K562 (cell line): ENCODE data around the gene PHTF1. TPM values are rescaled to one million over a fixed set of nuclear protein-coding genes. Genes with fewer than 3 reads are reported as not detected.

Source experiments
- ATAC-seq: fragments of 200-7000 bp; cut with Tn5 transposase; 3 replicates; pipeline ENCODE4 v1.9.1; 2020; ENCODE audit warnings: moderate library complexity
- BruUV-seq: library from RNA; stranded (reverse); fragments of 400-500 nt; replicated peaks from 2 replicates; lab custom pipeline; 2021; lab: Mats Ljungman, UMichigan
- CTCF ChIA-PET: fragments of 300-600 bp; formaldehyde crosslinking; extraction: SDS; loops from one replicate; lab custom pipeline; 2021; ENCODE audit warnings: low intra/inter-chr PET ratio; lab: Yijun Ruan, JAX
- POLR2A ChIA-PET: fragments of 300-600, 350-650 bp; sonication (Branson Sonifier 250); formaldehyde crosslinking; extraction: SDS; loops from one replicate; lab custom pipeline; 2021; ENCODE audit warnings: antibody characterized with exemption, inconsistent platforms; lab: Yijun Ruan, JAX
- DNase-seq, 4 experiments: peaks; one replicate each; pipeline versions ENCODE4 v3.0.0 to v3.0.0-alpha.2; 2011 to 2018; ENCODE audit warnings: low spot score in 3 of 4, mixed read lengths in 3 of 4; ENCODE audit errors: extremely low read depth in 1 of 4
- FAIRE-seq: peaks from 2 replicates; lab custom pipeline; 2011; peaks lifted over from hg19 to GRCh38; lab: Jason Lieb, UNC
- H2AFZ ChIP-seq: 2 replicates; pipeline ENCODE4 v1.6.0; 2011; ENCODE audit warnings: low read depth, low read length, control low read depth, inconsistent platforms
- H3K27ac ChIP-seq: fragments of 200-600 bp; 3 replicates; pipeline ENCODE4 v1.8.0; 2011; ENCODE audit warnings: low read depth, mild to moderate bottlenecking, control low read depth, inconsistent platforms, low read length, moderate library complexity, mixed read lengths; ENCODE audit errors: extremely low read depth
- H3K27me3 ChIP-seq, 2 experiments: fragments of 300-600 bp in 1 of 2; 2 replicates in 1 of 2; 3 replicates in 1 of 2; pipeline versions ENCODE4 v1.6.0 to v1.8.0; 2011; ENCODE audit warnings: inconsistent platforms in 2 of 2, low read length in 2 of 2, mild to moderate bottlenecking in 1 of 2, mixed read lengths in 1 of 2, moderate library complexity in 1 of 2; ENCODE audit not compliant: control insufficient read depth in 2 of 2, insufficient read depth in 2 of 2
- H3K36me3 ChIP-seq: fragments of 300-600 bp; 3 replicates; pipeline ENCODE4 v1.8.0; 2011; ENCODE audit warnings: mild to moderate bottlenecking, low read length, inconsistent platforms; ENCODE audit not compliant: control insufficient read depth, insufficient read depth
- H3K4me1 ChIP-seq, 2 experiments: fragments of 200-600 bp in 1 of 2; replicated peaks in 1 of 2; 2 replicates in 1 of 2; 3 replicates in 1 of 2; pipeline versions ENCODE4 v1.5.1 to v1.8.0; 2011; ENCODE audit warnings: inconsistent platforms in 2 of 2, low read length in 2 of 2, mild to moderate bottlenecking in 1 of 2, mixed read lengths in 1 of 2, moderate library complexity in 1 of 2; ENCODE audit not compliant: control insufficient read depth in 2 of 2, insufficient read depth in 2 of 2
- H3K4me2 ChIP-seq: 2 replicates; pipeline ENCODE4 v1.6.1; 2011; ENCODE audit warnings: low read length, control low read depth, inconsistent platforms, mixed read lengths; ENCODE audit not compliant: insufficient read depth
- H3K4me3 ChIP-seq: fragments of 200-600 bp; sonication (generic), shearing (Covaris generic); 2 replicates; pipeline ENCODE4 v1.5.1; 2016; ENCODE audit warnings: control low read depth, inconsistent platforms
- H3K79me2 ChIP-seq: fragments of 200-600 bp; 3 replicates; pipeline ENCODE4 v1.8.0; 2011; ENCODE audit warnings: low read length, inconsistent platforms; ENCODE audit not compliant: control insufficient read depth, insufficient read depth
- H3K9ac ChIP-seq, 2 experiments: 2 replicates each; pipeline versions ENCODE4 v1.6.0 to v1.6.1; 2011; ENCODE audit warnings: low read depth in 2 of 2, low read length in 2 of 2, control low read depth in 1 of 2, inconsistent platforms in 1 of 2, mild to moderate bottlenecking in 1 of 2, mixed read lengths in 1 of 2; ENCODE audit not compliant: insufficient read depth in 1 of 2
- H3K9me1 ChIP-seq: one replicate; pipeline ENCODE4 v1.6.0; 2011; ENCODE audit warnings: inconsistent platforms, mild to moderate bottlenecking, low read length, moderate library complexity; ENCODE audit not compliant: control insufficient read depth, insufficient read depth
- H3K9me3 ChIP-seq: replicated peaks from 2 replicates; pipeline ENCODE4 v1.5.1; 2011; ENCODE audit warnings: low read depth, low read length, inconsistent platforms; ENCODE audit not compliant: control insufficient read depth, insufficient read depth
- H4K20me1 ChIP-seq: replicated peaks from 2 replicates; pipeline ENCODE4 v1.6.1; 2011; ENCODE audit warnings: low read length, inconsistent platforms, mixed read lengths; ENCODE audit not compliant: control insufficient read depth, insufficient read depth
- CBFA2T3 ChIP-seq: fragments of 450-650 bp; IDR thresholded peaks from 2 replicates; pipeline ENCODE4 v1.6.1; 2017
- ETS2 ChIP-seq: IDR thresholded peaks from 2 replicates; pipeline ENCODE4 v1.6.1; 2016; ENCODE audit warnings: borderline replicate concordance, missing genetic modification characterization, mild to moderate bottlenecking, moderate library complexity, missing compliant biosample characterization; ENCODE audit not compliant: poor library complexity, severe bottlenecking
- KDM1A ChIP-seq, 2 experiments: fragments of 450-650 bp; IDR thresholded peaks; 2 replicates each; pipeline ENCODE4 v1.6.1; 2016; ENCODE audit warnings: mild to moderate bottlenecking in 2 of 2
- KDM4B ChIP-seq, 2 experiments: fragments of 450-650 bp in 1 of 2; sonication (generic) in 1 of 2; IDR thresholded peaks; 2 replicates each; pipeline ENCODE4 v1.6.1; 2016 to 2017; ENCODE audit warnings: borderline replicate concordance in 2 of 2, antibody characterized with exemption in 1 of 2, low read depth in 1 of 2, mild to moderate bottlenecking in 1 of 2
- MTA1 ChIP-seq: fragments of 450-650 bp; IDR thresholded peaks from 2 replicates; pipeline ENCODE4 v1.6.1; 2017; ENCODE audit warnings: borderline replicate concordance
- MYNN ChIP-seq, 2 experiments: sonication (generic); formaldehyde crosslinking in 1 of 2; IDR thresholded peaks; 2 replicates each; pipeline versions ENCODE4 v1.5.0 to v1.6.1; 2016 to 2020; ENCODE audit warnings: antibody characterized with exemption in 1 of 2, missing genetic modification reagents in 1 of 2
- PRPF4 ChIP-seq: fragments of 200-400 bp; formaldehyde crosslinking; IDR thresholded peaks from one replicate; pipeline ENCODE4 v1.6.1; 2017; ENCODE audit warnings: low read length, low read depth, mild to moderate bottlenecking; ENCODE audit not compliant: insufficient read depth, poor library complexity, severe bottlenecking
- SIRT6 ChIP-seq: IDR thresholded peaks from one replicate; pipeline ENCODE4 v1.6.1; 2012; ENCODE audit warnings: low read depth, mild to moderate bottlenecking, control low read depth, inconsistent platforms, low read length, moderate library complexity
- ZNF384 ChIP-seq: IDR thresholded peaks from 2 replicates; pipeline ENCODE4 v1.6.1; 2012; ENCODE audit warnings: low read depth, low read length, improper control_type of control experiment
- WGBS: fragments of 100-300 bp; shearing (Covaris generic); methylation state at CpG from one replicate; pipeline ENCODE4 v1.1.6; 2016; ENCODE audit warnings: low coverage, mixed read lengths; ENCODE audit not compliant: insufficient coverage; ENCODE audit errors: missing lambda C conversion rate; 5-methylcytosine and 5-hydroxymethylcytosine counted together
- in situ Hi-C: fragments of 300-500 bp; cut with MboI; formaldehyde crosslinking; loops from 4 replicates; pipeline ENCODE4 v1.15.0; 2018; ENCODE audit warnings: inconsistent platforms, mixed read lengths
- intact Hi-C: fragments of 100-400 bp; cut with micrococcal nuclease; formaldehyde crosslinking; loops from 2 replicates; pipeline ENCODE4 v1.14.2; 2022
- polyA plus RNA-seq, 8 experiments: library from polyadenylated mRNA; depleted of rRNA in 4 of 8; stranded (reverse) in 5 of 8; unstranded in 3 of 8; fragments of >200 nt; fragmentation: Nextera tagmentation in 2 of 8; fragmentation: Illumina TruSeq in 1 of 8; extraction: Ambion mirVana in 2 of 8; extraction: Trizol in 1 of 8; gene quantifications; 2 replicates each; pipeline versions ENCODE4 v1.2.1 to v1.2.3, GENCODE V29; 2011 to 2014; ENCODE audit warnings: inconsistent platforms in 1 of 8, missing spikeins in 1 of 8
- total RNA-seq, 7 experiments: library from RNA; depleted of rRNA in 6 of 7; stranded (reverse); fragments of >200 nt in 6 of 7; fragmentation: Illumina TruSeq in 2 of 7; extraction: Trizol in 2 of 7; gene quantifications; 2 replicates each; pipeline versions ENCODE4 v1.2.1 to v1.2.3, GENCODE V29; 2011 to 2021; ENCODE audit warnings: low replicate concordance in 1 of 7
- TF ChIP-seq, protein P1 (sequence below), 2 experiments: IDR thresholded peaks; 2 replicates each; pipeline ENCODE4 v1.6.1; 2011; ENCODE audit warnings: borderline replicate concordance in 1 of 2, control low read depth in 1 of 2, low read depth in 1 of 2, low read length in 1 of 2, mild to moderate bottlenecking in 1 of 2, mixed read lengths in 1 of 2, moderate library complexity in 1 of 2; ENCODE audit not compliant: insufficient read depth in 1 of 2, insufficient read length in 1 of 2, poor library complexity in 1 of 2, severe bottlenecking in 1 of 2; ENCODE audit errors: extremely low read depth in 1 of 2
- TF ChIP-seq, protein P2 (sequence below): fragments of 250-450 bp; sonication (Bioruptor Pico); IDR thresholded peaks from 2 replicates; pipeline ENCODE4 v1.5.0; 2021; ENCODE audit warnings: mild to moderate bottlenecking, moderate library complexity
- TF ChIP-seq, protein P3 (sequence below): fragments of 250-450 bp; sonication (Bioruptor Pico); IDR thresholded peaks from 2 replicates; pipeline ENCODE4 v1.8.0; 2021; ENCODE audit warnings: moderate library complexity, mild to moderate bottlenecking, inconsistent platforms
- TF ChIP-seq, protein P4 (sequence below): fragments of 250-450 bp; sonication (Bioruptor Pico); IDR thresholded peaks from 2 replicates; pipeline ENCODE4 v1.5.0; 2022; ENCODE audit warnings: mild to moderate bottlenecking

Gene PHTF1
- total and polyA plus RNA-seq, 9 of the 15 experiments (the other 6 are each of a cell fraction or from before 2014, with no cell fraction given): 8.4 to 36.2 (median 23.0) TPM

DNA sequence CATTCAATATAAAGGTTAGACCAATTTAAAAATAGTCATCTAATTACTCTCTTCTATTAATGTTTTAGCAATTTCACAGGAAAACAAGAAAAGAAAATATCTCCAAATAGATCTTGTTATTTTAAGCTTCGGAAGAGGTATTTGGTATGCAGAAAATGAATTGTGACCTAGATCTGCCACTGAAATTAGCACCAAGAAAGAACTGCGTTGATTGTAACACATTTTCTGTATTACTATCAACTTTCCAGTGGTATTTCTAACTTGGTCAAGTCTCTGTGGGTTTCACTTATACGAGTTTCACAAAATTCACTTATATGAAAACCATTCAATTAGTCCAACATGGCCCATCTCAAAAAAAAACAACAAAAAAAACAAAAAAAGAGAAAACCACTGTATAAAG lies 41.2 kb upstream of the PHTF1 start:
- intact Hi-C loops (no loop called here), in situ Hi-C loops (no loop called here)
- Histone ChIP-seq H3K9ac (no peak overlapping the region), H3K36me3 (peaks cover 32% of the 10 kb centered on the region), H3K79me2 (peaks cover 93% of the 10 kb centered on the region), H3K9me1 (peaks cover 5% of the 10 kb centered on the region), H4K20me1 (peaks cover 11% of the 10 kb centered on the region), H3K9me3 (no peaks in the 10 kb centered on the region), H3K27me3 (no peaks in the 10 kb centered on the region), H3K4me2 (no peak overlapping the region), H2AFZ (no peak overlapping the region), H3K4me1 (peaks cover 21 to 31% of the 10 kb centered on the region in 2 experiments), H3K4me3 (no peak overlapping the region), H3K27ac (no peak overlapping the region)
- CTCF ChIA-PET: no interaction called here
- FAIRE-seq (no peak), DNase-seq (no peak), ATAC-seq (no peak)
- POLR2A ChIA-PET: interaction anchor here (1.8 kb wide), 1 partner anchor 8 kb away, joined by 4 read pairs; no protein-coding TSS in a partner anchor
- WGBS: 78% methylated on average over 3 of the region's 3 CpGs
- BruUV-seq: no TSS peak
- TF ChIP-seq MTA1 (no peak), MYNN (IDR thresholded peaks at IDR 0.05) (no peak), MYNN (CRISPR knock-in tag; IDR thresholded peaks at IDR 0.05) (no peak), SIRT6 (no peak), ETS2 (tag) (no peak), KDM4B (IDR thresholded peaks at IDR 0.05; ENCODE audit: borderline replicate concordance in 2 of 2, low read depth in 1 of 2) (no peak), PRPF4 (no peak), KDM1A (IDR thresholded peaks at IDR 0.05) (no peak), ZNF384 (no peak), CBFA2T3 (no peak)
- TF ChIP-seq, protein P1, sequence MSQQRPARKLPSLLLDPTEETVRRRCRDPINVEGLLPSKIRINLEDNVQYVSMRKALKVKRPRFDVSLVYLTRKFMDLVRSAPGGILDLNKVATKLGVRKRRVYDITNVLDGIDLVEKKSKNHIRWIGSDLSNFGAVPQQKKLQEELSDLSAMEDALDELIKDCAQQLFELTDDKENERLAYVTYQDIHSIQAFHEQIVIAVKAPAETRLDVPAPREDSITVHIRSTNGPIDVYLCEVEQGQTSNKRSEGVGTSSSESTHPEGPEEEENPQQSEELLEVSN (IDR thresholded peaks at IDR 0.05; ENCODE audit: borderline replicate concordance in 1 of 2, extremely low read depth in 1 of 2, insufficient read depth in 1 of 2, insufficient read length in 1 of 2, low read depth in 1 of 2, low read length in 1 of 2, poor library complexity in 1 of 2, severe bottlenecking in 1 of 2): no peak
- TF ChIP-seq, protein P2, sequence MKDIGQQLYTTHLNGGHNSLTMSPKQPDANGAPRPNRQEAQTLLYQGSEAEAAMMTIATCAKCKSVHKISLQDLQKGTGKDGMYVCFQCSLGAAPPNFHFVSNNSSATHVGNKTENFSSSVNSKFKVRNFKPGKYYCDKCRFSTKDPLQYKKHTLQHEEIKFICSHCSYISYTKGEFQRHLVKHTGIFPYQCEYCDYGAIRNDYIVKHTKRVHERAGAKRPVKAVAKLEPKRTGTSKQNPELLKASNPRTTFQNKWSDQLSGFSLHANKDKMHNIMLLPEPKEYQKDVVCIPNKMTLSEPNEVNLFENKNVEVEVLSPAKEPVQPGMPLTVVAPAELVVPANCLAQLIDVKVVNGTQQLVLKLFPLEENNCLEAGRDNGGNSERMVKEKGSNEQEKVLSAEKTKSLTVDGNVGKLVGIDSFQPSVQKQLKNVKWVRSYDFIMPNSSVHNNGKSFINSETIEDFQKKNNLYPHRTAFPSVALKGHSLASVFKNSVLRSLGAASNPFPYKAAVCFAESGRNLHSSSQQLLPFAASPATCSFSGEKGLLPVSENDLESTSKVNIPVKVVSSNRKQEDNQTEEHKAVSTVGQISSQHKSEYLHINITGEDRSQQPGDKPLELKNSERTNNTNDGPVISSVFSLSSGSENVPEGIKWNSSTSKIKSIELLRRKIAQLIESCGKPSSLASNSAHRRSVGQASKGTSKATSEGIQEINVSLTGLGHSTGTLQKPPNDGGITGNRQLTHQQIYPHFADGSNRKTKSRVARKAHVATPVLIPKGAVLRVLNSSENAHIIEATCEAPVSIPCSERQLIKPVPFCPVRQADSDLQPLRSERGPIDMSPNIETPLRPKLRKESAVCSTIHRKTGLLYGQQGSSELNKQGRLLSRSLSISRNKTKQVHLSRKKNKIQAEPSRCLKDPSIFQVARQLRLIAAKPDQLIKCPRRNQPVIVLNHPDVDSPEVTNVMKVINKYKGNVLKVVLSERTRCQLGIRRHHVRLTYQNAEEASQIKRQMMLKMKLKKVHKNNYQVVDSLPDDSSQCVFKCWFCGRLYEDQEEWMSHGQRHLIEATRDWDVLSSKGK: no peak
- TF ChIP-seq, protein P3, sequence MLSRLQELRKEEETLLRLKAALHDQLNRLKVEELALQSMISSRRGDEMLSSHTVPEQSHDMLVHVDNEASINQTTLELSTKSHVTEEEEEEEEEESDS: no peak
- TF ChIP-seq, protein P4, sequence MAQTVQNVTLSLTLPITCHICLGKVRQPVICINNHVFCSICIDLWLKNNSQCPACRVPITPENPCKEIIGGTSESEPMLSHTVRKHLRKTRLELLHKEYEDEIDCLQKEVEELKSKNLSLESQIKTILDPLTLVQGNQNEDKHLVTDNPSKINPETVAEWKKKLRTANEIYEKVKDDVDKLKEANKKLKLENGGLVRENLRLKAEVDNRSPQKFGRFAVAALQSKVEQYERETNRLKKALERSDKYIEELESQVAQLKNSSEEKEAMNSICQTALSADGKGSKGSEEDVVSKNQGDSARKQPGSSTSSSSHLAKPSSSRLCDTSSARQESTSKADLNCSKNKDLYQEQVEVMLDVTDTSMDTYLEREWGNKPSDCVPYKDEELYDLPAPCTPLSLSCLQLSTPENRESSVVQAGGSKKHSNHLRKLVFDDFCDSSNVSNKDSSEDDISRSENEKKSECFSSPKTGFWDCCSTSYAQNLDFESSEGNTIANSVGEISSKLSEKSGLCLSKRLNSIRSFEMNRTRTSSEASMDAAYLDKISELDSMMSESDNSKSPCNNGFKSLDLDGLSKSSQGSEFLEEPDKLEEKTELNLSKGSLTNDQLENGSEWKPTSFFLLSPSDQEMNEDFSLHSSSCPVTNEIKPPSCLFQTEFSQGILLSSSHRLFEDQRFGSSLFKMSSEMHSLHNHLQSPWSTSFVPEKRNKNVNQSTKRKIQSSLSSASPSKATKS (CRISPR knock-in tag): no peak
